SK-N-SH treated with all-trans-retinoic acid at 6 μM for 48 hours (cell line): ENCODE data around the gene SMAD3.

Experiments
- ATAC-seq: fragments of 200-7000 bp; cut with Tn5 transposase; 3 replicates; pipeline ENCODE4 v1.9.1; 2020; ENCODE audit warnings: mild to moderate bottlenecking, moderate library complexity
- ARNTL ChIP-seq: fragments of 450-650 bp; formaldehyde crosslinking; IDR thresholded peaks from 2 replicates; pipeline ENCODE4 v1.5.0; 2020; ENCODE audit warnings: low read depth, mild to moderate bottlenecking, moderate library complexity, borderline replicate concordance
- BACH2 ChIP-seq: fragments of 250-450 bp; sonication (Bioruptor Pico); IDR thresholded peaks from 2 replicates; pipeline ENCODE4 v1.9.0; 2021; ENCODE audit warnings: mild to moderate bottlenecking, borderline replicate concordance
- CREB5 ChIP-seq: fragments of 250-450 bp; sonication (Bioruptor Pico); IDR thresholded peaks from 2 replicates; pipeline ENCODE4 v1.5.1; 2020; ENCODE audit warnings: low read depth, mild to moderate bottlenecking, moderate library complexity
- CSDC2 ChIP-seq: fragments of 250-450 bp; sonication (Bioruptor Pico); IDR thresholded peaks from 2 replicates; pipeline ENCODE4 v1.5.0; 2020; ENCODE audit warnings: mild to moderate bottlenecking, moderate library complexity
- CSRNP3 ChIP-seq: fragments of 250-450 bp; sonication (Bioruptor Pico); IDR thresholded peaks from 2 replicates; pipeline ENCODE4 v1.5.1; 2021; ENCODE audit warnings: mild to moderate bottlenecking, moderate library complexity
- ESRRG ChIP-seq: fragments of 250-450 bp; sonication (Bioruptor Pico); IDR thresholded peaks from 2 replicates; pipeline ENCODE4 v1.6.1; 2021; ENCODE audit warnings: mild to moderate bottlenecking
- GLIS3 ChIP-seq: fragments of 250-450 bp; sonication (Bioruptor Pico); IDR thresholded peaks from 2 replicates; pipeline ENCODE4 v1.5.0; 2020; ENCODE audit warnings: mild to moderate bottlenecking, moderate library complexity
- ISL1 ChIP-seq: fragments of 250-450 bp; sonication (Bioruptor Pico); IDR thresholded peaks from 2 replicates; pipeline ENCODE4 v2.1.2; 2022; ENCODE audit warnings: mild to moderate bottlenecking, moderate library complexity
- OSR1 ChIP-seq: fragments of 250-450 bp; sonication (Bioruptor Pico); IDR thresholded peaks from 2 replicates; pipeline ENCODE4 v1.8.0; 2022; ENCODE audit warnings: moderate library complexity, mild to moderate bottlenecking, inconsistent platforms
- PATZ1 ChIP-seq: fragments of 250-450 bp; sonication (Bioruptor Pico); IDR thresholded peaks from 2 replicates; pipeline ENCODE4 v1.8.0; 2020; ENCODE audit warnings: mild to moderate bottlenecking, moderate library complexity, borderline replicate concordance
- POU6F1 ChIP-seq: fragments of 250-450 bp; sonication (Bioruptor Pico); IDR thresholded peaks from 2 replicates; pipeline ENCODE4 v1.8.0; 2021; ENCODE audit warnings: low read depth, mild to moderate bottlenecking, moderate library complexity, borderline replicate concordance
- PPARA ChIP-seq: fragments of 250-450 bp; sonication (Bioruptor Pico); IDR thresholded peaks from 2 replicates; pipeline ENCODE4 v1.5.0; 2020; ENCODE audit warnings: mild to moderate bottlenecking, borderline replicate concordance
- RARB ChIP-seq: fragments of 250-450 bp; sonication (Bioruptor Pico); IDR thresholded peaks from 2 replicates; pipeline ENCODE4 v1.8.0; 2021; ENCODE audit warnings: mild to moderate bottlenecking, moderate library complexity
- SNAI2 ChIP-seq: fragments of 250-450 bp; sonication (Bioruptor Pico); IDR thresholded peaks from 2 replicates; pipeline ENCODE4 v1.5.0; 2020; ENCODE audit warnings: mild to moderate bottlenecking, moderate library complexity
- TCF4 ChIP-seq: fragments of 250-450 bp; sonication (Bioruptor Pico); IDR thresholded peaks from 2 replicates; pipeline ENCODE4 v1.8.0; 2021; ENCODE audit warnings: mild to moderate bottlenecking, moderate library complexity, borderline replicate concordance
- TOX ChIP-seq: fragments of 250-450 bp; sonication (Bioruptor Pico); IDR thresholded peaks from 2 replicates; pipeline ENCODE4 v1.8.0; 2021; ENCODE audit warnings: mild to moderate bottlenecking, moderate library complexity, borderline replicate concordance
- TSHZ2 ChIP-seq: fragments of 250-450 bp; sonication (Bioruptor Pico); IDR thresholded peaks from 2 replicates; pipeline ENCODE4 v1.5.0; 2020; ENCODE audit warnings: mild to moderate bottlenecking, moderate library complexity
- ZC3H10 ChIP-seq: fragments of 250-450 bp; sonication (Bioruptor Pico); IDR thresholded peaks from 2 replicates; pipeline ENCODE4 v1.5.1; 2021; ENCODE audit warnings: mild to moderate bottlenecking, moderate library complexity
- ZFP3 ChIP-seq: fragments of 250-450 bp; sonication (Bioruptor Pico); IDR thresholded peaks from 2 replicates; pipeline ENCODE4 v1.5.0; 2020; ENCODE audit warnings: mild to moderate bottlenecking, moderate library complexity
- ZFP30 ChIP-seq: fragments of 450-650 bp; formaldehyde crosslinking; IDR thresholded peaks from 2 replicates; pipeline ENCODE4 v1.5.0; 2022; ENCODE audit warnings: mild to moderate bottlenecking, moderate library complexity
- ZNF565 ChIP-seq: fragments of 450-650 bp; formaldehyde crosslinking; conservative IDR thresholded peaks from 2 replicates; pipeline ENCODE4 v1.5.0; 2020; ENCODE audit warnings: low read depth, mild to moderate bottlenecking, moderate library complexity
- ZNF70 ChIP-seq: fragments of 450-650 bp; formaldehyde crosslinking; IDR thresholded peaks from 2 replicates; pipeline ENCODE4 v1.5.0; 2020; ENCODE audit warnings: mild to moderate bottlenecking, moderate library complexity
- ZNF8 ChIP-seq: fragments of 450-650 bp; formaldehyde crosslinking; IDR thresholded peaks from 2 replicates; pipeline ENCODE4 v1.5.0; 2020; ENCODE audit warnings: mild to moderate bottlenecking, moderate library complexity

The SMAD3 gene

GRCh38 chr15:67148196-67148701, 82.8 kb downstream of the SMAD3 start:
- no peak for TF ChIP-seq PPARA (CRISPR knock-in tag)
- no peak for TF ChIP-seq ARNTL (CRISPR knock-in tag)
- TF ChIP-seq ZNF8 = no peak
- peak; percentile 43 for TF ChIP-seq ZFP3 (CRISPR knock-in tag)
- TF ChIP-seq POU6F1 (CRISPR knock-in tag) = no peak
- TF ChIP-seq ZC3H10 (CRISPR knock-in tag) = no peak
- TF ChIP-seq BACH2 (CRISPR knock-in tag) = no peak
- TF ChIP-seq ZFP30 (CRISPR knock-in tag) = no peak
- TF ChIP-seq TCF4 (CRISPR knock-in tag) = no peak
- no peak for TF ChIP-seq RARB (CRISPR knock-in tag)
- no peak for TF ChIP-seq SNAI2 (CRISPR knock-in tag)
- no peak for TF ChIP-seq ZNF70 (CRISPR knock-in tag)
- no peak for TF ChIP-seq TOX
- TF ChIP-seq CREB5 (CRISPR knock-in tag) = no peak
- no peak for TF ChIP-seq ESRRG (CRISPR knock-in tag)
- TF ChIP-seq TSHZ2 (CRISPR knock-in tag) = no peak
- no peak for TF ChIP-seq CSRNP3 (CRISPR knock-in tag)
- TF ChIP-seq GLIS3 (CRISPR knock-in tag) = no peak
- peak; percentile 32; the same call in 1 of the 2 replicates for TF ChIP-seq ISL1 (CRISPR knock-in tag)
- TF ChIP-seq PATZ1 (CRISPR knock-in tag) = no peak
- no peak for TF ChIP-seq OSR1
- TF ChIP-seq CSDC2 (CRISPR knock-in tag) = 0 out of 2 replicates have a peak, but pooled peaks have one; percentile 9
- TF ChIP-seq ZNF565 = no peak
- ATAC-seq = peak; percentile 46

GRCh38 chr15:67149068-67149772, 83.8 kb downstream of the SMAD3 start:
- no peak for ATAC-seq
- TF ChIP-seq SNAI2 (CRISPR knock-in tag) (0 out of 2 replicates have a peak, but pooled peaks have one; percentile 19), POU6F1 (CRISPR knock-in tag) (no peak), ZFP3 (CRISPR knock-in tag) (peak; percentile 58; the same call in 1 of the 2 replicates), CREB5 (CRISPR knock-in tag) (no peak), CSDC2 (CRISPR knock-in tag) (peak; percentile 7; the same call in 1 of the 2 replicates)
- TF ChIP-seq, all 23 proteins: peak for 3
